ENCODE results near the gene LILRA6.
"Not testable (repeated sequence)": the region's sequence is repeated elsewhere in the genome, so short reads cannot be mapped to it uniquely, and the experiment has no call there.

LILRA6 gene

DNA sequence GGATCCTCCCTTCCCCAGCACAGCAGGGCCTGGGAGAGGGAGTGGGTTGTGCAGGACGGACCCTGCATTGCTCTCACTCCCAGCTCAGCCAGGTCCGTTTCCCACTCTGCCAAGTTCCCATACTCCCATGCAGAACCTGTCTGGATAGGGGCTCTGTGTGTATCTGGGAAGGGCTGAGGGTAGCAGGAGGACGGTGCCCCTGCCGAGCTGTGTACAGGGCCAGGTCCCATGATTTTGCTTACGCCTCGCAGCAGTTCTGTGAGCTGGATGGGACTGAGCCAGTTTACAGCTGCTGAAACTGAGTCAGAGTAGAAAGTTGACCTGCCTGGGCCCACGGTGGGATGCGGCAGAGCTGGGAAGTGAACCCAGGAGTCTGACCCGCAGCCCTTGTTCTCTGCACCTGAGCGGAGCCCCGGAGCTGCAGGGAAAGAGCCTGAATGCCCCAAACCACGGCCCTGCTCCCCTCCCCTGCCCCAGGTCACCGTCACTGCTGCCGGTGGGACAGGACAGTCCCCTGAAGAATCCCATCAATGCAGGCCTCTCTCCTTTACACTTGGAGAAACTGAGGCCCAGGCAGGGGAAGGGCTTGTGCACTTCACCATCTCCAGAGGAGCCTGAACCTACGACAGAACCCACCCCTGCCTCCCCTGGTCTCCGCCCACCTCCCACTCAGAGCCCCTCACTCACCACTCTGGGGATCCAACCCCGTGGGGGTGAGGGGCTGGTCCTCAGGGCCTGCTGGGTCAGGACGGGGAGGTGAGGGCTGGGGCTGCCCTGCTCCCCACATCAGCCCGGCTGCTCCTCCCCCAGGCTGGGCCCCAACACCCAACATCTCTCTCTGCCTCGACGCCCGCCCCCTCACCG is 11.0 kb upstream of the LILRA6 start:
- H3K9me3 ChIP-seq (ENCODE audit: low read depth, low read length): no peaks in the 10 kb centered on the region
- TF ChIP-seq POLR2AphosphoS5 (IDR thresholded peaks at IDR 0.05; ENCODE audit: borderline replicate concordance, low read depth, low read length) (no peak), FOXP2 (optimal IDR thresholded peaks at IDR 0.05; ENCODE audit: control extremely low read depth, extremely low read length, insufficient read depth) (no peak), EZH2 (IDR thresholded peaks at IDR 0.05) (no peak)
- no peak overlapping the region for H3K27ac ChIP-seq
- H3K9ac ChIP-seq (ENCODE audit: insufficient read length): no peak overlapping the region
- no peak overlapping the region for H3K4me3 ChIP-seq
- DNase-seq (ENCODE audit: low read depth, low spot score): no peak
- H3K36me3 ChIP-seq (ENCODE audit: insufficient read depth, low read length): no peaks in the 10 kb centered on the region

DNA sequence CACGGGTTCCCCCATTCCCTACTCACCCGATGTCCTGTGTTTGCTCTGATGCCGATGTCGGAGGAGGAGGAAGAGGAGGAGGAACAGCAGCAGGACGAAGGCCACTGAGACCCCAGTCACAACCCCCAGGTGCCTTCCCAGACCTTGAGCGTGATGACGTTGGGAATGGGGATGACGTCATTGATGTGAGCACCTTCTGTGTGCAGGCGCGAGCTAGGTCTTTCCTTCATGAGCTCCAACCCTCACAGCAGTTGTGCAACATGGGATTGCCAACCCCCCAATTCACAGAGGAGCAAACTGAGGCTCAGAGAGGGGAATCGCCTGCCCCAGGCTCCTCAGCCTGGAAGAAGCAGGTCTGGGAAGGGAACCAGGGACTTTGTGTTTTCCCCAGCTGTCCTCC is 10.3 kb upstream of the LILRA6 start:
- DNase-seq (ENCODE audit: low read depth, low spot score): no peak
- Histone ChIP-seq H3K4me3 (no peak overlapping the region), H3K27ac (no peak overlapping the region), H3K9me3 (ENCODE audit: low read depth, low read length) (no peaks in the 10 kb centered on the region), H3K9ac (ENCODE audit: insufficient read length) (no peak overlapping the region), H3K36me3 (ENCODE audit: insufficient read depth, low read length) (no peaks in the 10 kb centered on the region)
- TF ChIP-seq EZH2 (IDR thresholded peaks at IDR 0.05): no peak
- no peak for TF ChIP-seq POLR2AphosphoS5 (IDR thresholded peaks at IDR 0.05; ENCODE audit: borderline replicate concordance, low read depth, low read length)
- no peak for TF ChIP-seq FOXP2 (optimal IDR thresholded peaks at IDR 0.05; ENCODE audit: control extremely low read depth, extremely low read length, insufficient read depth)

DNA sequence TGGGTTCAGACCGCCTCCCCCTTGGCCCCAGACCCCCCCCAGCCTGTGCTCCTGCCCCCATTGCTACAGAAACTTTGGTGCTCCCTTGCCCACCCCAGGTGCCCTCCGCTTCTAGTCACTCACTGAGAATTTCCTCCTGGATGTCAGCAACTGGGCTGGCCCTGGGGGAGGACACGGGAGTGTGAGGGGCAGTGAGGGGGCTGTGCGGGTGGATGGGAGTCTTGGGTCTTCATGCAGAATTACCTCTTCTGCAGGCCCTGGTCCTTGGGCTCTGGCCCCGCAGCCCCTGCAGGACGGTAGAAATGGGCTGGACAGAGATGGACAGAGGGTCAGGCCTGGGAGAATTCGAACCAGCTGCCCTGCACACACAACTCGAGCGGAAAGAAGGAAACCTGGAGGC is 9.7 kb upstream of the LILRA6 start:
- no peaks in the 10 kb centered on the region for H3K36me3 ChIP-seq (ENCODE audit: insufficient read depth, low read length)
- H3K9ac ChIP-seq (ENCODE audit: insufficient read length): no peak overlapping the region
- H3K4me3 ChIP-seq: no peak overlapping the region
- no peaks in the 10 kb centered on the region for H3K9me3 ChIP-seq (ENCODE audit: low read depth, low read length)
- no peak overlapping the region for H3K27ac ChIP-seq
- TF ChIP-seq POLR2AphosphoS5 (IDR thresholded peaks at IDR 0.05; ENCODE audit: borderline replicate concordance, low read depth, low read length) (no peak), EZH2 (IDR thresholded peaks at IDR 0.05) (no peak), FOXP2 (optimal IDR thresholded peaks at IDR 0.05; ENCODE audit: control extremely low read depth, extremely low read length, insufficient read depth) (no peak)
- no peak for DNase-seq (ENCODE audit: low read depth, low spot score)

DNA sequence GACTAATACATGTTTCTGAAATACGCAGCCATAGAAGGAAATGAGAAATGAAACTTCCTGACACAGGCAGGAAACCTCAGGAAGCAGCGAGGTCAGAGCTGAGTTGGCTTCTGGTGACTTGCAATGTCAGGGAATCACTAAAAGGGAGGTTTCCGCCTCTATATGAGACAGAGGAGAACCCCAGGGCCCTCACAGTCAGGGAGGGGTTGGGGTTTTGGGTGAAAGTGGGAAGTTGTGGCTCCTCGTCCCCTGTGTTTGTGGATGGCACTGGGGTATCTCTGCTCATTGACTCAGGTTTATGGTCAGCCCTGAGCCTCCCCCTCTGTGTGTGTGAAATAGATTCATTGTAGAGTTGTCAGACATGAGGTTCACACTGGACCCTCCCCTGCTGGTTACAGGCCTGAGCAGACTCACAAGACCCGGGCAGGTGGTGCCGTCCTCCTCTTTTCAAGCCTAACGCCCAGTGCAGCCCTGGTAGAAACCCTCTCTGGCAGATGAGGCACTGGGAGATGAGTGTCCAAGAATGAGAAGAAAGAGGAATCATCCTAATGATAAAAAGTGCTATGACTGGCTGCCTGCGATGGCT is 5.5 kb upstream of the LILRA6 start:
- no peaks in the 10 kb centered on the region for H3K9me3 ChIP-seq (ENCODE audit: low read depth, low read length)
- H3K27ac ChIP-seq: no peak overlapping the region
- TF ChIP-seq POLR2AphosphoS5 (IDR thresholded peaks at IDR 0.05; ENCODE audit: borderline replicate concordance, low read depth, low read length): no peak
- TF ChIP-seq FOXP2 (optimal IDR thresholded peaks at IDR 0.05; ENCODE audit: control extremely low read depth, extremely low read length, insufficient read depth): no peak
- no peak for TF ChIP-seq EZH2 (IDR thresholded peaks at IDR 0.05)
- DNase-seq (ENCODE audit: low read depth, low spot score): no peak
- H3K36me3 ChIP-seq (ENCODE audit: insufficient read depth, low read length): no peaks in the 10 kb centered on the region
- no peak overlapping the region for H3K4me3 ChIP-seq
- no peak overlapping the region for H3K9ac ChIP-seq (ENCODE audit: insufficient read length)

DNA sequence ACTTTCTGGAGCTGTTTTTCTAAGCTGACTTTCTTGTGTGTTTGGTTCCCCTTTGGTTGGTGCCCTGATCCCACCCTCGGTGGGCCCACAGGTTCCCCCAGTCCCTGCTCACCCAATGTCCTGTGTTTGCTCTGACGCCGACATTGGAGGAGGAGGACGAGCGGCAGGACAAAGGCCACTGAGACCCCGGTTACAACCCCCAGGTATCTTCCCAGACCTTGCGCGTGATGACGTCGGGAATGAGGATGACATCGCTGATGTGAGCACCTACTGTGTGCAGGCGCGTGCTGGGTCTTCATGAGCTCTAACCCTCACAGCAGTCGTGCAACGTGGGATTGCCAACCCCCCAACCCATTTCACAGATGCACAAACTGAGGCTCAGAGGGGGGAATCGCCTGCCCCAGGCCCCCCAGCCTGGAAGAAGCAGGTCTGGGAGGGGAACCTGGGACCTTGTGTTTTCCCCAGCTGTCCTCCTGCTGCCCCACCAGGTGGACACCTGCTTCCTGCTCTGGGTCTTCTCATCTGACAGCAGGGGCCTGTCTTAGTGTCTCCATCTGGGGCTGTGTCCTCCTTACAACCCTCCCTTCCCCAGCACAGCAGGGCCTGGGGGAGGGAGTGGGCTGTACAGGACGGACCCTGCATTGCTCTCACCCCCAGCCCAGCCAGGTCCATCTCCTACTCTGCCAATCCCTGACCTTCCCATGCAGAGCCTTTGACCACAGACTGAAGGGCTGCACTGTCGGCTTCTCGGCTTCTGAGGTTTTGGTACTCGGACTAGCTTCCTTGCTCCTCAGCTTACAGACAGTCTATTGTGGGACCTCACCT is 4.7 kb upstream of the LILRA6 start:
- TF ChIP-seq POLR2AphosphoS5 (IDR thresholded peaks at IDR 0.05; ENCODE audit: borderline replicate concordance, low read depth, low read length) (no peak), EZH2 (IDR thresholded peaks at IDR 0.05) (no peak), FOXP2 (optimal IDR thresholded peaks at IDR 0.05; ENCODE audit: control extremely low read depth, extremely low read length, insufficient read depth) (no peak)
- no peaks in the 10 kb centered on the region for H3K9me3 ChIP-seq (ENCODE audit: low read depth, low read length)
- H3K27ac ChIP-seq: no peak overlapping the region
- no peaks in the 10 kb centered on the region for H3K36me3 ChIP-seq (ENCODE audit: insufficient read depth, low read length)
- H3K4me3 ChIP-seq: no peak overlapping the region
- no peak overlapping the region for H3K9ac ChIP-seq (ENCODE audit: insufficient read length)
- no peak for DNase-seq (ENCODE audit: low read depth, low spot score)

DNA sequence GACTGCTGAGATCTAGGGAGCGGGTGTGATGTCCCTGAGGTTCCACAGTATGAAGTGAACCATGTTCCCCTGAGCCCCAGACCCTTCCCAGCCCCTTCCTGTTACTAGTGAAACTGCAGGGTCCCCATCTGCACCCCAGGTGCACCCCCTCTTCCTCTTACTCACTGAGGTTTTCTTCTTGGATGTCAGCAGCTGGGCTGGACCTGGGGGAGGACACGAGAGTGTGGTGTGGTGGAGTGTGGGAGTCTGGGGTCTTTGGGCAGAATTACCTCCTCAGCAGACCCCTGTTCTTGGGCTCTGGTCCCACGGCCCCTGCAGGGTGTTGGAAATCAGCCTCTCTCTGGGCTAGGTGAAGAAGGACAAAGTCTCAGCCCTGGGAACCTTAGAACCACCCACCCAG is 3.3 kb upstream of the LILRA6 start:
- DNase-seq (ENCODE audit: low read depth, low spot score): no peak
- H3K9me3 ChIP-seq (ENCODE audit: low read depth, low read length): no peaks in the 10 kb centered on the region
- TF ChIP-seq FOXP2 (optimal IDR thresholded peaks at IDR 0.05; ENCODE audit: control extremely low read depth, extremely low read length, insufficient read depth) (no peak), POLR2AphosphoS5 (IDR thresholded peaks at IDR 0.05; ENCODE audit: borderline replicate concordance, low read depth, low read length) (no peak), EZH2 (IDR thresholded peaks at IDR 0.05) (no peak)
- no peak overlapping the region for H3K9ac ChIP-seq (ENCODE audit: insufficient read length)
- H3K4me3 ChIP-seq: no peak overlapping the region
- no peaks in the 10 kb centered on the region for H3K36me3 ChIP-seq (ENCODE audit: insufficient read depth, low read length)
- no peak overlapping the region for H3K27ac ChIP-seq

DNA sequence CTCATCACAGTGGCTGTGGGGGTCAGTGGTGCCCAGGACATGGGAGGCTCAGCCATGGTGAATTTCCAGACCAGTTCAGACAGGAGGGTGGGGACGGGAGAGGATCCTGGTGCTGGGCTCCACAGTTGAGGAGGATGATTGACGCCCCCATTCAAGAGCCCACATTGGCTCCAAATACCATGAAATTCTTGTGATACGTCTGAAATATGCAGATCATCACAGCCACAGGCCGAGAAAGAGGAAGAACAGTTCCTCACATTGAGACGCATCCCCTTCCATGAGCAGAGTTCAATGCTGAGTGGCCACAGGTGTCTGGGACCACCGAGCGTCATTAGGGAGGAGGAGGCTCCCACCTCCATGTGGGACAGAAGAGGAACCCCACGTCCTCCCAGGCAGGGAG is 1.2 kb upstream of the LILRA6 start:
- not testable (repeated sequence) for DNase-seq (ENCODE audit: low read depth, low spot score); H3K4me3 ChIP-seq

DNA sequence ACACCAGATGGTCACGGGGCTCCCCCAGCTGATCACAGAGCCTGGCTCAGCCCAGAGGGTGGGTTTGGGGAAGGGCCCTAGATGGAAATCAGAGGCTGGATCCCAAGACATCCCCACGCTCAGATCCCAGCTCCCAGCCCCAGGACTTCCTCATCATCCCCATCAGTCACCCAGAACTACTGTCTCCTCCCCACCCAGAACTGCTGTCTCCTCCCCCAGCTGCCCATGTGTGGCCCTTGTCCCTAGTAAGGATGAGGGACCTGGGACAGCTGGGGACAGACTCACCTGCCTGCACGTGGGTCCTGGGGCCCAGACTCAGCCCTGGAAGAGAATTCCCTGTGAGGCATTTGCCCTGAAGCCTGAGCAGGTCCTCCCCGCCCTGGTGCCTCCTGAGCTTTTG is 356 bp downstream of the LILRA6 start:
- not testable (repeated sequence) for H3K9me3 ChIP-seq (ENCODE audit: low read depth, low read length); H3K27ac ChIP-seq

More for the DNA sequence above, 1.2 kb upstream of the LILRA6 start:
- H3K36me3 ChIP-seq (ENCODE audit: insufficient read depth, low read length); H3K9ac ChIP-seq (ENCODE audit: insufficient read length); H3K27ac ChIP-seq; H3K9me3 ChIP-seq (ENCODE audit: low read depth, low read length): not testable (repeated sequence)

DNA sequence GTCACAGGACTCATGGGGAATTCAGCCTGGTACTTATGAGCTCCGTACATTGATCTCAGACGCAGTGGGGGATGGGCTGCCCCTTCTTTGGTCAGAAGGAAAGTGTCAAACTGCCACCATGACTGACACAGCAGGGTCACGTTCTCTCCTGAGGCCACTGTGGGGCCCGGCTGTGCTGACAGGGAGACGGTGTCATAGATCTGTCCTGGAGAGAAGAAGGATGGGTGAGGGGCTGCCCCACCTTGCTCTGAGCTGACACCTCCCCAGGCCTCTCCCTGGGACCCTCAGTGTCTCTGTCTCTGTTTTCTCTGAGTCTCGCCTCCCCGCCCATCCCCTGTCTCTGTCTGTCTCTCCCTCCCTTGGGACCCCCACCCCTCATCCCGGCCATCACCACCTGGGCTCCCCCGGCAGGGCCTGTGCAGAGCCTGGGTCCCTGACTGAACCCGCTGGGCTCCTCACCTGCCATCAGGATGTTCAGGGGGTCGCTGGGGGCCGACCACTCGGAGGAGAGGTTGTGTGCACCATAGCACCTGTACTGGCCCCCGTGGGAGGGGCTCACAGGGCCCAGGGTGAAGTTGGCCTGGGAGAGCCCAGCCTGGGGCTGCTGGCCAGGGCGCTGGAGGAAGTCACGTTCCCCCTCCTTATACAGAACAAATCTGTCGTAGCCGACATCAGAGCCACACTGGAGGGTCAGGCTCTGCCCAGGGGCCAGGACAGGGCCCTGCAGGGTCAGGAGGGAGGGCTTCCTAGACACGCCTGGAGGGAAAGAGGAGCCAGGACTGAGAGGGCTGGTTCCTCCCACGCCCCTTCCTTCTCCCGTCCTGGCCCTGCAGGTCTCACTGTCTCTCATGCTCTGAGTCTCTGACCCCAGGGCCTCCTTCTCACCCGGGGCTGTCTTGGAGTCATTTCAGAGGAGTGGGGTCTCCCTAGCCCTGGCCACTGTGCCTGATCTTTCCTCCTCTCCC is 1.9 kb downstream of the LILRA6 start:
- not testable (repeated sequence) for H3K4me3 ChIP-seq; DNase-seq (ENCODE audit: low read depth, low spot score); H3K9me3 ChIP-seq (ENCODE audit: low read depth, low read length); H3K36me3 ChIP-seq (ENCODE audit: insufficient read depth, low read length); H3K9ac ChIP-seq (ENCODE audit: insufficient read length); H3K27ac ChIP-seq

More for the DNA sequence above, 356 bp downstream of the LILRA6 start:
- H3K36me3 ChIP-seq (ENCODE audit: insufficient read depth, low read length); H3K4me3 ChIP-seq; H3K9ac ChIP-seq (ENCODE audit: insufficient read length); DNase-seq (ENCODE audit: low read depth, low spot score): not testable (repeated sequence)

DNA sequence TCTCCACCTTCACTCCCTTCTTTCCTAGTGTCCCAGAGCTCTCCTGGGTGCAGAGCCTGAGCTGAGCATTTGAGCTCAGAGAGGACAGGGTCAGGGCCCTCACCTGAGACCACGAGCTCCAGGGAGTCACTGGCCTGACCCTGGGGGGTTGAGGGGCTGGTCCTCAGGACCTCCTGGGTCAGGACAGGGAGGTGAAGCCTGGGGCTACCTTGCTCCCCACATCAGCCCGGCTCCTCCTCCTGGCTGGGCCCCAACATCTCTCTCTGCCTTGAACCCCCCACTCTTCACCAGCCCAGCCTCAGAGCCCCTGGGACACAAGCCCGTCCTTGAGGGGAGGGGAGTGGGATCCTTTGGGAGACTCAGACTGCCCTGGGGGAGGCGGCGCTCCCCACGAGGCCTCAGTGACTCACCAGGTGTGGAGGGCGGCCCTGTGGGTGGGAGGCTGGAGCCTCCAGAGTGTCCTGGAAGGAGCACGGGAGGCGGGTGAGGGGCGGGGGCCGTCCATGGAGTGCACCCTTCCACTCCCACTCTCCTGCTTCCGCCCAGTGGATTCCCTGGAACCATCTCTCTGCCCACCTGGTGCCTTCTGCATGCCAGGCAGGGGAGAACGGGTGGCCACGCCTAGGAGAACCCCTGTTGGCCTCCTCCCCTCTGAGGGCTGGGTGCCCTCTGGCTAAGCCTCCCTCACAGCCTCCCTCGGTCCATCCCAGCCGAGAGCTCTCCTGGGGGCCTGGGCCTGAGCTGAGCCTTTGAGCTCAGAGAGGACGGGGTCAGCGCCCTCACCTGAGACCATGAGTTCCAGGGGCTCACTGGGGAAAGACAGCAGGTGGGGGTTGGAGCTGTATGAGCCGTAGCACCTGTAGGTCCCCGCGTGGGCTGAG is 2.9 kb downstream of the LILRA6 start:
- H3K9me3 ChIP-seq (ENCODE audit: low read depth, low read length); DNase-seq (ENCODE audit: low read depth, low spot score); H3K4me3 ChIP-seq; H3K36me3 ChIP-seq (ENCODE audit: insufficient read depth, low read length); H3K27ac ChIP-seq; H3K9ac ChIP-seq (ENCODE audit: insufficient read length): not testable (repeated sequence)
